ENCODE results near the gene PSME4. TPM values are rescaled to one million over a fixed set of nuclear protein-coding genes. Genes with fewer than 3 reads are reported as not detected.

PSME4 gene
- total and polyA plus RNA-seq, 2 of the 13 experiments (the other 11 are each of a cell fraction or from before 2014, with no cell fraction given) = 52.1 to 77.8 TPM

GRCh38 chr2:53989210-53989862 is 18.5 kb upstream of the PSME4 start:
- DNase-seq (ENCODE audit: low spot score) (peak; percentile 68), ATAC-seq (peak; percentile 81), FAIRE-seq (peak; percentile 8)
- ChIA-PET CTCF (ENCODE audit: low intra/inter-chr PET ratio, low total read pairs) (no interaction called here), POLR2A (interaction anchor here (0.7 kb wide), 1 partner anchor 18 kb away, joined by 3 read pairs; the partner anchor contains the start of gene PSME4)
- Histone ChIP-seq H3K4me1 (ENCODE audit: insufficient read depth, low read length) (peaks cover 46% of the 10 kb centered on the region), H3K36me3 (replicated peaks in 1 of 2; ENCODE audit: control insufficient read depth in 1 of 2, insufficient read depth in 2 of 2, low read length in 2 of 2) (no peaks in the 10 kb centered on the region), H3K27me3 (ENCODE audit: control insufficient read depth in 1 of 2, insufficient read depth in 2 of 2, low read length in 2 of 2) (no peaks in the 10 kb centered on the region), H3K9me3 (ENCODE audit: low read length) (no peaks in the 10 kb centered on the region), H3K4me3 (replicated peaks in 1 of 3; ENCODE audit: insufficient read depth in 1 of 3, low read depth in 2 of 3, low read length in 3 of 3) (no peak overlapping the region), H3K9ac (ENCODE audit: insufficient read depth, low read depth, low read length) (no peak overlapping the region), H2AFZ (ENCODE audit: low read length) (no peak overlapping the region), H4K20me1 (ENCODE audit: insufficient read depth, low read length) (0 out of 2 replicates have a peak, but pooled peaks cover 5% of the 10 kb centered on the region), H3K4me2 (ENCODE audit: low read depth, low read length) (no peak overlapping the region; the same call in 1 of the 2 replicates), H3K27ac (ENCODE audit: extremely low read length, insufficient read depth, low read length) (peak overlapping the region; percentile 34), H3K79me2 (ENCODE audit: insufficient read depth, low read length) (no peaks in the 10 kb centered on the region)
- 72% methylated on average over 2 of the region's 2 CpGs for WGBS (ENCODE audit: low lambda C conversion rate)
- in situ Hi-C loops (cut with HindIII; ENCODE audit: extremely low pct_ligation_motif_present, low pct_unique_long_range_greater_than_20kb) (no loop called here), intact Hi-C loops (cut with micrococcal nuclease; ENCODE audit: unreplicated experiment) (loop anchor here (1.0 to 5.0 kb wide), 2 partner anchors 33 to 55 kb away; no protein-coding TSS in a partner anchor)
- no TSS peak for BruUV-seq (replicated peaks)
- TF ChIP-seq HMG20A (CRISPR knock-in tag; IDR thresholded peaks at IDR 0.05; ENCODE audit: borderline replicate concordance) (0 out of 2 replicates have a peak, but pooled peaks have one; percentile 41), NFE2L2 (IDR thresholded peaks at IDR 0.05; ENCODE audit: low read length) (no peak), SAP130 (CRISPR knock-in tag; IDR thresholded peaks at IDR 0.05; ENCODE audit: low read depth) (0 out of 2 replicates have a peak, but pooled peaks have one; percentile 30), ZNF747 (CRISPR knock-in tag; IDR thresholded peaks at IDR 0.05; ENCODE audit: borderline replicate concordance) (no peak), ZNF274 (CRISPR knock-in tag; IDR thresholded peaks at IDR 0.05) (no peak), RELA (CRISPR knock-in tag; IDR thresholded peaks at IDR 0.05) (no peak), ZNF709 (CRISPR knock-in tag; IDR thresholded peaks at IDR 0.05) (no peak), ATF7-NPFF (CRISPR knock-in tag; IDR thresholded peaks at IDR 0.05; ENCODE audit: low read depth) (no peak), ZNF44 (CRISPR knock-in tag; IDR thresholded peaks at IDR 0.05) (no peak), FLYWCH1 (CRISPR knock-in tag; IDR thresholded peaks at IDR 0.05) (no peak), GRHL1 (CRISPR knock-in tag; conservative IDR thresholded peaks at IDR 0.05) (no peak), ZBTB7A (CRISPR knock-in tag; IDR thresholded peaks at IDR 0.05) (no peak), ZNF572 (CRISPR knock-in tag; IDR thresholded peaks at IDR 0.05) (no peak), REPIN1 (CRISPR knock-in tag; IDR thresholded peaks at IDR 0.05; ENCODE audit: borderline replicate concordance, low read depth) (no peak), ZNF121 (CRISPR knock-in tag; IDR thresholded peaks at IDR 0.05) (0 out of 2 replicates have a peak, but pooled peaks have one; percentile 2), PLRG1 (conservative IDR thresholded peaks at IDR 0.05) (no peak), MED8 (CRISPR knock-in tag; IDR thresholded peaks at IDR 0.05; ENCODE audit: insufficient replicate concordance) (no peak), SOX13 (IDR thresholded peaks at IDR 0.05) (no peak), SOX13 (CRISPR knock-in tag; conservative IDR thresholded peaks at IDR 0.05 in 1 of 2, IDR thresholded peaks at IDR 0.05 in 1 of 2) (peak in 1 of 2 experiments; percentile 48; a peak in 1 of 4 replicates), PPARG (CRISPR knock-in tag; conservative IDR thresholded peaks at IDR 0.05) (0 out of 2 replicates have a peak, but pooled peaks have one; percentile 33), ZNF383 (CRISPR knock-in tag; IDR thresholded peaks at IDR 0.05; ENCODE audit: borderline replicate concordance) (no peak)
- TF ChIP-seq, protein P1, sequence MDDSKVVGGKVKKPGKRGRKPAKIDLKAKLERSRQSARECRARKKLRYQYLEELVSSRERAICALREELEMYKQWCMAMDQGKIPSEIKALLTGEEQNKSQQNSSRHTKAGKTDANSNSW (CRISPR knock-in tag; IDR thresholded peaks at IDR 0.05; ENCODE audit: borderline replicate concordance) = no peak
- TF ChIP-seq, protein P2, sequence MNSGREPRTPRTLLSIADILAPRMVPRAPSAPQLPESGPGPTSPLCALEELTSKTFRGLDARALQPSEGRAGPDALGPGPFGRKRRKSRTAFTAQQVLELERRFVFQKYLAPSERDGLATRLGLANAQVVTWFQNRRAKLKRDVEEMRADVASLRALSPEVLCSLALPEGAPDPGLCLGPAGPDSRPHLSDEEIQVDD (CRISPR knock-in tag; IDR thresholded peaks at IDR 0.05; ENCODE audit: borderline replicate concordance) = no peak

Measured in HepG2 (cell line).